Stimulated activated CD4-positive, alpha-beta T cell treated with anti-CD3 and anti-CD28 coated beads, Interleukin-12 subunit alpha, Interleukin-12 subunit beta, amount 100 ng/mL, for 48 hours (primary cell): Measurements from ENCODE around the gene CREBL2.
"Not testable (repeated sequence)": the region's sequence is repeated elsewhere in the genome, so short reads cannot be mapped to it uniquely, and the experiment has no call there.

Source experiments
- DNase-seq, 3 donors: peaks; one replicate each; pipeline ENCODE4 v3.0.0-alpha.2; 2020; ENCODE audit warnings: low read depth in 2 of 3, low spot score in 1 of 3

Gene CREBL2

GRCh38 chr12:12611512-12612306, at the start of gene CREBL2:
CREBL2 (plus strand) TSS chr12:12611876; CDS start chr12:12612173, 297 bp downstream.
- peak; percentile 74 to 77 (median 76) for DNase-seq

GRCh38 chr12:12562016-12562483, 49.6 kb upstream of the CREBL2 start:
- DNase-seq, result peak in 1 of 3 donors; percentile 17

GRCh38 chr12:12562585-12563261, 49.0 kb upstream of the CREBL2 start, which contains the start of gene DUSP16:
DUSP16 (minus strand) TSS chr12:12562863; CDS start chr12:12521098, 41,765 bp downstream.
- peak; percentile 54 to 65 (median 65) for DNase-seq

- DNase-seq, result no peak
These were observed 48.3 kb upstream of the CREBL2 start for GRCh38 chr12:12563290-12563928.

GRCh38 chr12:12564911-12565310, 46.8 kb upstream of the CREBL2 start:
- no peak for DNase-seq

GRCh38 chr12:12565971-12566370, 45.7 kb upstream of the CREBL2 start:
- DNase-seq, result not testable (repeated sequence)

GRCh38 chr12:12572659-12573058, 39.0 kb upstream of the CREBL2 start:
- DNase-seq, result no peak

- no peak for DNase-seq
These were observed 33.9 kb upstream of the CREBL2 start for GRCh38 chr12:12577786-12578185.

- not testable (repeated sequence) for DNase-seq
These were observed 31.0 kb upstream of the CREBL2 start for GRCh38 chr12:12580716-12581115.

GRCh38 chr12:12582193-12582881, 29.3 kb upstream of the CREBL2 start:
- DNase-seq, result no peak

- DNase-seq, result peak; percentile 42 to 61 (median 56)
These were observed 28.8 kb upstream of the CREBL2 start for GRCh38 chr12:12582895-12583303.

- DNase-seq, result no peak
These were observed 28.0 kb upstream of the CREBL2 start for GRCh38 chr12:12583510-12584178.

- DNase-seq, result no peak
These were observed 26.4 kb upstream of the CREBL2 start for GRCh38 chr12:12585115-12585863.

GRCh38 chr12:12586879-12587675, 24.6 kb upstream of the CREBL2 start:
- DNase-seq, result no peak

GRCh38 chr12:12587878-12588277, 23.8 kb upstream of the CREBL2 start:
- DNase-seq, result no peak

- DNase-seq, result not testable (repeated sequence)
These were observed 23.2 kb upstream of the CREBL2 start for GRCh38 chr12:12588436-12588835.

- no peak for DNase-seq
These were observed 20.7 kb upstream of the CREBL2 start for GRCh38 chr12:12590961-12591360.

- DNase-seq, result no peak
These were observed 18.7 kb upstream of the CREBL2 start for GRCh38 chr12:12592930-12593329.

GRCh38 chr12:12595929-12596328, 15.7 kb upstream of the CREBL2 start:
- DNase-seq, result not testable (repeated sequence)
